GM18861 (cell line): ENCODE results near the gene GEMIN2.
"Not testable (repeated sequence)": the region's sequence is repeated elsewhere in the genome, so short reads cannot be mapped to it uniquely, and the experiment has no call there.

Experiments used
- ATAC-seq: cut with Tn5 transposase; IDR thresholded peaks from one replicate; pipeline ENCODE4 v1.9.1; 2021; ENCODE audit not compliant: unreplicated experiment

The GEMIN2 gene, protein sequence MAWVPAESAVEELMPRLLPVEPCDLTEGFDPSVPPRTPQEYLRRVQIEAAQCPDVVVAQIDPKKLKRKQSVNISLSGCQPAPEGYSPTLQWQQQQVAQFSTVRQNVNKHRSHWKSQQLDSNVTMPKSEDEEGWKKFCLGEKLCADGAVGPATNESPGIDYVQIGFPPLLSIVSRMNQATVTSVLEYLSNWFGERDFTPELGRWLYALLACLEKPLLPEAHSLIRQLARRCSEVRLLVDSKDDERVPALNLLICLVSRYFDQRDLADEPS

DNA sequence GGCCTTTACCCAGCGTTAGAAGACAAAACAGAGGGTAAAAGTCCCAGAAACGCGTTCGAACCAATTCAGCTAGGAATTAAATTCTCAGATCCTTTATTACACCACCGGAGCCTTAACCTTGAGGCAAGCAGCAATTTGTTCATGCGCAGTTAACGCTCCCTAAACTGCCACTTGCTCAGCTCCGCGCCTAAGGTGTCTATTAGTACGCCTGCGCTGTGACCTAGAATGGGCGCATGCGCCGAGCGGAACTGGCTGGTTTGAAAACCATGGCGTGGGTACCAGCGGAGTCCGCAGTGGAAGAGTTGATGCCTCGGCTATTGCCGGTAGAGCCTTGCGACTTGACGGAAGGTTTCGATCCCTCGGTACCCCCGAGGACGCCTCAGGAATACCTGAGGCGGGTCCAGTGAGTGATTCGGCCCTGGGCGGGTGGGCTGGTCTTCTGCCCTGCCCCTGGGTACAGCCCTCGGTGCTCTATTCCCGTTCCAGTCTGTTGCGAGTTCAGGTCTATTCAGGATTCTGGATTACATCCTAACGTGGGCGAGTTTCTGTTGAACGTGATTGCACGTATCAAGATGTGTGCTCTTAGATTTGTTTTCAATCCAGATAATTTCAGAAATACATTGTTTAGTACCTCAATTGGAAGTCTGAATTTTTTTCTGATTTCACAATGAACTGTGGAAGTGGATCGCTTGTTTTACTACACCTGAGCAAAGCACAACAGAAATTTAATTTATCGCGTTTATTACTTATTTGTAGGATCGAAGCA is at the start of gene GEMIN2:
Gene GEMIN2, plus strand, starts transcription at position 251 of the 766 bp plus-strand sequence. Its CDS starts 16 bp downstream, at position 267.
- peak; percentile 95 for ATAC-seq

- ATAC-seq, result not testable (repeated sequence)
Observed at GRCh38 chr14:39069169-39069805, 44.8 kb upstream of the GEMIN2 start.

DNA sequence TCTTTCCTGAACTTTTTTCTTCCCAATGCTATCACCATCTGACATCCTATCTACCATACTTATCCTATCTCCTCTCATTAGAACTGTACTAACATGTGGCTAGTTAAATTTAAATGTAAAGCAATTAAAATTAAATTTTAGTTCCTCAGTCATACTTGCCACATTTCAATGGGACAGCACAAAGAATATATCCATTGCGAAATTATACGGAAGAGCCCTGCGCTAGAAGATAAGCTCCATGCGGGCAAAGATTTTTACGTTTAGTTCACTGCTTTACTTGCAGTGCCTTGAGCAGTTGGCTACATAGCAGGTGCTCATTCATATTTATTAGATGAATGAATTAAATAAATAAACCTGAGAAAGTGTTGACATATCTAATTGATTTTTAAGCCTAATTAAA is 44.2 kb upstream of the GEMIN2 start:
- ATAC-seq, result no peak

- ATAC-seq, result no peak
Observed at GRCh38 chr14:39071096-39071495, 43.0 kb upstream of the GEMIN2 start.

GRCh38 chr14:39080886-39081285 is 33.2 kb upstream of the GEMIN2 start:
- ATAC-seq, result no peak

DNA sequence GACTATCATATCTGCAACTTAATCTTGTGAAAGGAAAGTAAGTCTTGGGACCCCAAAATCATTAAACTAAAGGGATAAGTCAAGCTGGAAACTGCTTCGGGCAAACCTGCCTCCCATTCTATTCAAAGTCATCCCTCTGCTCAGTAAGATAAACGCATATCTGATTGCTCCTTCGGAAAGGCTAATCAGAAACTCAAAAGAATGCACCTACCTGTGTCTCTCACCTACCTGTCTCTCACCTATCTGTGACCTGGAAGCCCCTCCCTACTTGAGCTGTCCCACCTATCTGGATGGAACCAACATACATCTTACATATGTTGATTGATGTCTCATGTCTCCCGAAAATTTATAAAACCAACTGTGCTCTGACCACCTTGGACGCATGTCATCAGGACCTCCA is 31.0 kb upstream of the GEMIN2 start:
- ATAC-seq, result no peak

DNA sequence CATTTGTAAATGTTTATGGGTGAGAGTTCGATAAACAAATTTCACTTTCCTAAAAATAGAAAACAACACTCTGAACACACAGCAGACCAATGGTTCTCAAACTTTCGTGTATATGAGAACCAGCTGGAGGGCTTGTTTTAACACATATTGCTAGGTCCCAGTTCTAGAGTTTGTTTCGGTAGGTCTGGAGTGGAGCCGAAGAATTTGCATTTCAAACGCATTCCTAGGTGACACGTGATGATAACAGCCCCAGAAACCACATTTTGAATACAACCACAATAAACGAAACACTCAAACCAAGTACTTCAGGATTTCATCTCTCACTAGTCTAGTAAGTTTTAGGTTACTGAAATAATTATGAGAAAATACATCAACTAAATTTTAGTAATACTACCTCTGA is 28.2 kb upstream of the GEMIN2 start:
- no peak for ATAC-seq

DNA sequence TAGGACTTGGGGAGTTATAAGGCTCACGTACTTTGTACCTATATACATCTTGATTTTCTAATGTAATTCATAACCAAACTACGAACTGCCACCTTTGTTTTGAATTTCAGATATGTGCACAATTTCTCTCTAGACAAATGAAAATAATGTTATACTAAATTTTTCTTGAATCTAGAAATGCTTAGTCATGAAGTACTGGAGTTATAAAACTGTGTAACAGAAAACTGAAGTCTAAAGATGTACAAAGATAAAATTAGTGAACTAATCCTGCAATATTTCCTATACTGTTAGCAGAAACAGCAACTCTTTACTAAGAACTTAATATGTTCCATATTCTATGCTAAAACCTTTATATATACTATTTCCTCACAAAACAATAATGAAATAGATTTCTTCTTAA is 26.6 kb upstream of the GEMIN2 start:
- ATAC-seq, result no peak

DNA sequence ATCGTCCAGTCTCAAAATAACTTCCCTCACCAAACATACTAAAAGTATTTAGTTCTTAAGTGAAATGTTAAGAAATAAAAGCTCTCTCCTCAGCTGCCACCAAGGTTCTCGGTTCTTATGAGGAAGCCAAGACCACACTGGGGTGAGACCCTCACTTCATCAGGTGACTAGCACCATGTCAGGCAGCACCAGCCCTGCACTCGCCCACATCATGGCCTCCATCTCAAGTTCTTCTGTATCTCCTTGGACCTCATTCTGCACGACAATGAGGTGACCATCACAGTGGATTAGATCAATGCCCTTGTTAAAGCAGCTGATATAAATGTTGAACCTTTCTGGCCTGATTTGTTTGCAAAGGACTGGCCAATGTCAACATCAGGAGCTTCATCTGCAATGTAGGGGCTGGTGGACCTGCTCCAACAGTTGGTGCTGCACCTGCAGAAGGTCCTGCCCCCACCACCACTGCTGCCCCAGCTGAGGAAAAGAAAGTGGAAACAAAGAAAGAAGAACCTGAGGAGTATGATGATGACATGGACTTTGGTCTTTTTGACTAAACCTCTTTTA is 23.5 kb upstream of the GEMIN2 start:
- no peak for ATAC-seq

DNA sequence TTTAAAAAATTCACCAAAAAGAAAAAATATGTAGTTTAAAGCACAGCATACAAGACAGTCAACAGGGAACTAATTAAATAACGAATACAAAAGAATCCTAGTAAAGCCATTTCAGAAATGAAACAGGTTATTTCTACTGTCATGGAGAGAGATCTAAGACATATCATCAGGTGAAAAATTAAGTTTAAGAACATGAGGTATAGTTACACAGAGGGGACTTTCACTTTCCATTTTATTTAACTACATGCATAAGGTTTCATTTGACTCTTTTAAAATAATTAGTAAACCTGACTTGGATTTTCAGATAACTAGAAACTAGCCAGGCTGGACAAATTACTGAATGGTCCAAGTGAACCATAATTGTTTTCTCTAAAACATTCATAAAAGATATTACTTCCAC is 22.4 kb upstream of the GEMIN2 start:
- ATAC-seq, result no peak

DNA sequence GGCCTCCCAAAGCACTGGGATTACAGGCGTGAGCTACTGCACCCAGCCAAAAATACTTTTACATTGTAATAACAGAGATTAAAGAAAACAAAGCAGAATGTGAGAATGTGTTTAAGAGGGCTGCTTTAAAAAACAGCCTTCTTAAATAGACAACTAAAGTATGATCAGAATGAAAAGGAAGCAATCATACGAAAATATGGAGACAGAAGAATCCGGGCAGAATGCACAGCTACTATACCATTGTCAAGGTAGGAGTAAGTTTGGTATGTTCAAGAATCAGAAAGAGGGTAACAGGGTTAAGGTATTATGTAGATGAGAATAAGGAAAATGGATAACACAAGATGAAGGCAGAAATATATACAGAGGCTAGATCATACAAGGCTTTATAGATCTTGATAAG is 19.6 kb upstream of the GEMIN2 start:
- no peak for ATAC-seq

- no peak for ATAC-seq
Observed at GRCh38 chr14:39097159-39097558, 17.0 kb upstream of the GEMIN2 start.

- ATAC-seq, result not testable (repeated sequence)
Observed at GRCh38 chr14:39099215-39099614, 14.9 kb upstream of the GEMIN2 start.

GRCh38 chr14:39099748-39100147 is 14.4 kb upstream of the GEMIN2 start:
- ATAC-seq, result no peak

- no peak for ATAC-seq
Observed at GRCh38 chr14:39102265-39102968, 11.7 kb upstream of the GEMIN2 start.

- peak; percentile 81 for ATAC-seq
Observed at GRCh38 chr14:39102969-39103957, 10.9 kb upstream of the GEMIN2 start, which contains the start of gene SEC23A. Gene SEC23A, minus strand, starts transcription at chr14:39103235. Its CDS starts 7,117 bp downstream, at chr14:39096118.

DNA sequence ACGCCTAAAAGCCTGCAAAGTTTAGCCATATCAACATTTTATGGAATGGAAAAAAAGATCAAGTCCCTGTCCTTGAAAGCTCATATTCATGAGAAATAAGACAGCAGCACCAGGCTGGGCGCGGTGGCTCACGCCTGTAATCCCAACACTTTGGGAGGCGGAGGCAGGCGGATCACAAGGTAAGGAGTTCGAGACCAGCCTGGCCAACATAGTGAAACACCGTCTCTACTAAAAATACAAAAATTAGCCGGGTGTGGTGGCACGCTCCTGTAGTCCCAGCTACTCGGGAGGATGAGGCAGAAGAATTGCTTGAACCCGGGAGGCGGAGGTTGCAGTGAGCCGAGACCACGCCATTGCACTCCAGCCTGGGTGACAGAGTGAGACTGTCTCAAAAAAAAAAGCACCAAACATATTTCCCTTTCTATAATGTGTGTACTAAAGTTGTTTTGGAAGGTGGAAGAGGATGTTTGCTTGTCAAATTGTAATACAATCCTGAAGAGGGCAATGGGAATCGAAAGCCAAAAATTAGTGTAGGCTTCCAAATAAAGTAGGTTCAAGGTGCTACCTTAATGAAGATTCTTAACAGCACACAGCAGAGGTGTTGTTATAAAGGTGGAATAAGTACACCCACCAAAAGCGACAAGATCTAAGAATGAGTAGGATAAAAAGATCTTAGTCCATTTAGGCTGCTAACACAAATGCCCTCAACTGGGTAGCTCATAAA is 9.9 kb upstream of the GEMIN2 start:
- ATAC-seq, result not testable (repeated sequence)

GRCh38 chr14:39107591-39107996 is 6.5 kb upstream of the GEMIN2 start:
- peak; percentile 38 for ATAC-seq

DNA sequence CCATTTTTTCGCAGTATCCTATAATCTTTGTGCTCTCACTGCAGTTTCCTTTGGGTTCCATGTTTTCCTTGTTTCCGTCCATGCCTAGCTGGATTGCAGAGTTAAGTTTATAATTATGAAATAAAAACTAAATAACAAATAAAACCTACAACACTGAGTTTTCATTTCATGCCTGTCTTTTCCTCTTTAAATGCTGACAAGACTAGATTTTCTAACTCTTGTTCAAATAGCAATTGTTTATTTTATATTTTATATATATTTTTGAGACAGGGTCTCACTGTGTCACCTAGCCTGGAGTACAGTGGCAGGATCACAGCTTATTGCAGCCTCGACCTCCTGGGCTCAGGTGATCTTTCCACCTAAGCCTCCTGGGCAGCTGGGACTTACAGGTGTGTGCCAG is 5.3 kb upstream of the GEMIN2 start:
- ATAC-seq, result no peak
